HS-27A (cell line): ENCODE results near the gene PGAP2.
"Not testable (repeated sequence)": the region's sequence is repeated elsewhere in the genome, so short reads cannot be mapped to it uniquely, and the experiment has no call there.

Experiments
- DNase-seq: peaks from one replicate; pipeline ENCODE4 v3.0.0-alpha.2; 2012; ENCODE audit warnings: low read depth, missing footprints

The PGAP2 gene

DNA sequence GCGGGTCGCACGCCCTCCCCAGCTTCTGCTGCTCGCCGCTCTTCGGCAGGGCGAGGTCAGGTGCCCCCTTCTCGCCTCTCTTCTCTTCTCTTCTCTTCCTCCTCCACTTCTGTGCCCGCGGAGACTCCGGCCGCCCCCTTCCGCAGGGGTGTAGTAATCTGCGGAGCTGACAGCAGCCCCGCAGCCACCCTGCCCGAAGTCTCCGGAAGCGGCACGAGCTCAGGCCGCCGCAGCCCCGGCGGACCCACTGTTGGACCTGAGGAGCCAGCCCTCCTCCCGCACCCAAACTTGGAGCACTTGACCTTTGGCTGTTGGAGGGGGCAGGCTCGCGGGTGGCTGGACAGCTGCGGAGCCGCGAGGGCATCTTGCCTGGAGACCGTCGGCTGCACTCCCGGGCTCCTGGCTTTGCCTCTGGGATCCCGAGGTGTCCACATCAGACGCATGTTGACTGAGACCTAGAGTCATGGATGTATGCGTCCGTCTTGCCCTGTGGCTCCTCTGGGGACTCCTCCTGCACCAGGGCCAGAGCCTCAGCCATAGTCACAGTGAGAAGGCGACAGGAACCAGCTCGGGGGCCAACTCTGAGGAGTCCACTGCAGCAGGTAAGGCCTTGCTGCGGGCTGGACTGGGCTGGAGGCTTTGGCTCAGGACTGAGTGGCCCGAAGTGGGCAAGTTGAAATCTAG lies 47.6 kb downstream of the PGAP2 start:
- no peak for DNase-seq

DNA sequence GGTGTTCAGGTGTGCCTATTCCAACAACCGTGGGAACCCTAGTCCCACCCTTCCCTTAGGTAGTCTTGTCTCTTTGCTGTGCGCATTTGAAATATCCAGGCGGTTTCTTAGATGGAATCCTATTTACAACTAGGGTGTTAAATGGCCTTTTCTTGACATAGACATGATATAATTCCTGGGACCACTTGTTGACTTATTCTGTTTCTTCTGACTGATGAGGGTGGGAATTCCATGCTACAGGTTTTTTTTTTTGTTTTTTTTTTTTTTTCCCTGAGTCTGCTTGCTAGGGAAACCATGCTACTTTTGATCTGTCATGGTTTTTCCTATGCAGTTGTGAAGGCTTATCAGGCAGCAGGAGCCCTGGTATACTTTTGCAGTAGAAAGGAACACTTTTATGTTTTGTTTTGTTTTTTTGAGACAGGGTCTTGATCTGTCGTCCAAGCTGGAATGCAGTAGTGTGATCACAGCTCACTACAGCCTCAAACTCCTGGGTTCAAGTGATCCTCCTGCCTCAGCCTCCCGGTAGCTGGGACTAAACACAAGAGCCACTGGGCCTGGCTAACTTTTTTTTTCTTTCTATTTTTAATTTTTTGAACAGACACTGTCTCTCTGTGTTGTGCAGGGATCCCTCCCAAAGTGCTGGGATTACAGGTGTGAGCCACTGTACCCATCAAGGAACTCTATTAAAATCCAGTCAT lies 48.6 kb downstream of the PGAP2 start:
- DNase-seq, result no peak

DNA sequence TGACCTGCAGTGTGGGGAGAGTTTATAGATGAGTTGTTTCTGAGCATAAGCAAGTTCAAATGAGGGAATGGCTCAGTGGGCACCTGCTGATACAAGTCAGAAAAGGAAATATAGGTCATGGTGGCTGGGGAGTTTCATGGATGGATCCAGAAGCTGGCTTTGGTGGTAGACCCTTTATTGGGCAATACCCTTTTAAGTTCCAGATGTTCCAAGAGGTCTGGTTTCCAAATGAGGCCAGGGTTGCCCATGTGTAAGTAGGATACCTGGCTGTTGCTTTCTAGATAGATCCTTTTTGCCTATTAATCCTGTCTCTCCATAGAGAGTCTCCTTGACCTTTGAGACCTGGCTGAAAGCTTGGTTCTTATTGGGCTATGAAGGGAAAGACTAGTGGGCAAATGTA lies 49.3 kb downstream of the PGAP2 start:
- DNase-seq, result no peak

GRCh38 chr11:3859373-3859881 lies 51.1 kb downstream of the PGAP2 start:
- DNase-seq, result no peak

GRCh38 chr11:3860375-3860774 lies 52.0 kb downstream of the PGAP2 start:
- no peak for DNase-seq

DNA sequence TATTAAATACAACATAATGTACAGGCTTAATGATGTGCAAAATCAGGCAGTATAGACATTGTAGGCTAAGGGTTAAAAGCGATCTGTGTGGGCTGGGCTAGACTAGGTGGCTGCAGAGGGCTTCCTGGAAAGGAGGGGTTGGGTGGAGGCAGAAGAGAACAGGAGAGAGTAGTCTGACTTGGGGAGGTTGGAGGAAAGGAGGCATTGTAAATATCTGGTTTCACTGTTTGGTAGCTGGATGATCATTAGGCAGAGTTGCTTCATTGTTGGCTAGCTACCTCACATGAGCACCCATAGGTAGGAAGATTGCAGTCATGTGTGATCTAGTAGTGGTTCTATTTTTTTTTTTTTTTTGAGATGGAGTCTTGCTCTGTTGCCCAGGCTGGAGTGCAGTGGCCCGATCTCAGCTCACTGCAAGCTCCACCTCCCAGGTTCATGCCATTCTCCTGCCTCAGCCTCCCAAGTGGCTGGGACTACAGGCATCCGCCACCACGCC lies 52.6 kb downstream of the PGAP2 start:
- DNase-seq, result not testable (repeated sequence)

- no peak for DNase-seq
These were observed 53.3 kb downstream of the PGAP2 start for GRCh38 chr11:3861683-3862082.

GRCh38 chr11:3865388-3866193 lies 57.2 kb downstream of the PGAP2 start:
- no peak for DNase-seq

DNA sequence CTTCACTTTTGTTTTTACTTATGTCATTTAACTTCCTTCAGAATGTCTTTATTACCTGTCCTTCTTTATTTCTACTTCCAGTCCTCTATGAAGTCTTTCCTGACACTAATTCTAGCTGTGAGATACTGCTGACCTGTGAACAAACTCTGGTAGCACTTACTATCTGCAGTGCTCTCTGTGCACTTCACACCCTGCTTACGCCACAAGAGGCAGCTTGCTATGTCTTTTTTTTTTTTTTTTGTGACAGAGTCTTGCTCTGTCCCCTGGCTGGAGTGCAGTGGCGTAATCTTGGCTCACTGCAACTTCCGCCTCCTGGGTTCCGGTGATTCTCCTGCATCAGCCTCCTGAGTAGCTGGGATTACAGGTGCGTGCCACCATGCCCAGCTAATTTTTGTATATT lies 57.8 kb downstream of the PGAP2 start:
- DNase-seq, result no peak

- no peak for DNase-seq
These were observed 58.5 kb downstream of the PGAP2 start for GRCh38 chr11:3866836-3867208.

DNA sequence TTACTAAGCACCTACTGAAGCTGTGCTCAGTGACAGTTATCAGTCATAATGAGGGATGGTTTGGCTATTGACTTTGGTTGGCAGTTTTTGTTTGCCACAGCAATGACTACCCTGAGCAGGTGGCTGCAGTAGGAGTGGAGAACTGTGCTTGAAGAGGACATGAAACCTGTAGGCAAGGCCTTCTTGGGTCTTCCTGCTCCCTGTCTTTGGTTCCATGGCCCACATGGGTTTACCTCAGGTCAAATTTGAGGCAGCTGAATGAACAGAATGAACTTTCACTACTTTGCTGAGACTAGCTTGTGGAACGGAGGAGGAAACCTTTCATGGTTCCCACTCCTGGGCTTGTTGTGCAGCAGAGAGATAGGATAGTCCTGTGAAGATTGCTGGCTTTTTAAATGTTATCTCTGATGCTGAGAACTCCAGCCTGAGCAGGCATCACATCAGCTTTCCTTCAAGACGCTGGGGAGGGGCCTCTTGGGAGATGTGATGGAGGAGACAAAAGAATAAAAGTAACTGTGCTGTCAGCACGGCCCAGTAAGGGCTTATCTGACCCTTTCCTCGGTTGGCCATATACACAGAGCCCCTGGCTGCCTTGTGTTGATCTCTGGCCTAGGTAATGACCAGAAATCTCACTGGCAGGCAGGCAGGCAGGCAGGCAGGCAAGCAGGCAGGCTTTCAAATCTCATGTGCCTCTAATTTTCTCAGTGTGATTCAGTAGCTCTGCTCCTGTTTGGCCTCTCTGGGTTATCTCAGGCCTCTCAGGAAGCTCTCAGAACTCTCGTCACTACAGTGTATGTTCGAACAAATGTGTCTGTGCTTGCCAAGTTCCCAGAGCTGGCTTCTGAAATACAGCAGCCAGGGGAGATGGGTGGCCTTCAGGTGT lies 59.1 kb downstream of the PGAP2 start:
- DNase-seq, result no peak

DNA sequence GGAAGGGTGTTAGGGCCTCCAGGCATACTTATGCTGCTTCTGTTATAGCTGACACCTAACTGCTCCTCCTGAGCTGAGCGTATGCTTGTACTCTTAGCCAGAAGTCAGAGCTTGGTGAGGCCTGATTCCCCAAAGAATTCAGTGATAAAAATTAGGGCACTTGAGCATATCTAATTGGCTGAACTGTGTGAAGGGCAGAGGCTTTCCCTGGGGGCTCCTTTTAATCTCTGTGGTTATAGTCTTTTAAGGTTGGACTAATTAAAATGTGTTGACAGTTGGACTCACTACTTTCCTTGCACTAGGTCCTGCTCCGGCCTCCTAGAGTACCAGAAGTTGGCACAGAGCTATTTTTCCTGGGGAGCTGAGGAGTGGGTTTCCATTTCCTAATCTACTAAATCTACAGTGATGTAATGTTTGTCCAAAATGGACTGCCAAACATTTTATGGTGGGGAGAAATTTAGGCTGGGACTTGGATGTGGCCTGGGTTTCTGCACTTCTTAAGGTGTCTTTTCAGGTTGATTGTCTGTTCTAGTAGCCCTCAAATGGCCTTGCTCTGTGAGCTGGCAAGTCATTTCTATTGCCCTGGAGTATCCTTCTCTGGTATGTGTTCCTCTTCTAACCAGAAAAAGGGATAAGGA lies 65.5 kb downstream of the PGAP2 start:
- no peak for DNase-seq
